ENCODE results near the gene MARCOL. TPM values are rescaled to one million over a fixed set of nuclear protein-coding genes. Genes with fewer than 3 reads are reported as not detected.

MARCOL gene
- total RNA-seq, 4 donors from 2014 or later = not detected

DNA sequence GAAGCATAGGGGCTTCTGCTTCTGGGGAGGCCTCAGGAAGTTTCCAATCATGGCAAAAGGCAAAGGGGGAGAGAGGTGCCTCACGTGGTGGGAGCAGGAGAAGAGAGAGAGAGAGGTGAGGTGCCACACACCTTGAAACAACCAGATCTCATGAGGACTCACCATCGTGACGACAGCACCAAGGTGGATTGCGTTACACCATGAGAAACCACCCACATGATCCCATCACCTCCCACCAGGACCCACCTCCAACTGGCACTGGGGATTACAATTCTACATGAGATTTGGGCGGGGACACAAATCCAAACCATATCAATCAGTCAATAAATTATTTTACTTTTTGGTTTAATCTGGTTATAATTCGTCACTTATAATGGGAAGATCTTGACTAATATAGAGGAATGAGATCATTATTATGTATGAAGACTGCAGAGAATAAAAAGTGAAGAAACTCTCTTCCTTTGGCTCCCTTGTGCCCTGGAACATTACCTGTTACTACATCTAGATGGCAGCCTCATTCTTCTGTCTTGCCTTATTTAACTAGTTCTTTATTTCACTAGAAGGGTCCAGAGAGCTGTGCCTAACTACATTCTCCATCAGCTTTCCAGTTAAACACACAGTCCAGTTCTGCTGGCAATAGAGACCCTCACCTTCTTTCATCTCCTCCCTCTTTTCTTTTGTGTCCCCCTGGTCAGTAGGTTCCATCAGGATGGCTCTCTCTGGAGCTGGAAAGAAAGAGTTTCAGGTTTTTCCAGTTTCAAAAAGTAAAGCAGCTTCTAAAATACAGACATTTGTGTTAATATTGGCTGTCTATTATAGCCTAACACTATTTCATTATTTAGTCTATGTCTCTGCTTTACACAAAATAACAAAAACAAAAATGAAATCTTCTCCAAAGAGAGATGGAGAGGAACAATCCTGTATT is 52.2 kb downstream of the MARCOL start:
- H3K27me3 ChIP-seq = no peaks in the 10 kb centered on the region
- H3K36me3 ChIP-seq = no peaks in the 10 kb centered on the region
- TF ChIP-seq, protein P1, sequence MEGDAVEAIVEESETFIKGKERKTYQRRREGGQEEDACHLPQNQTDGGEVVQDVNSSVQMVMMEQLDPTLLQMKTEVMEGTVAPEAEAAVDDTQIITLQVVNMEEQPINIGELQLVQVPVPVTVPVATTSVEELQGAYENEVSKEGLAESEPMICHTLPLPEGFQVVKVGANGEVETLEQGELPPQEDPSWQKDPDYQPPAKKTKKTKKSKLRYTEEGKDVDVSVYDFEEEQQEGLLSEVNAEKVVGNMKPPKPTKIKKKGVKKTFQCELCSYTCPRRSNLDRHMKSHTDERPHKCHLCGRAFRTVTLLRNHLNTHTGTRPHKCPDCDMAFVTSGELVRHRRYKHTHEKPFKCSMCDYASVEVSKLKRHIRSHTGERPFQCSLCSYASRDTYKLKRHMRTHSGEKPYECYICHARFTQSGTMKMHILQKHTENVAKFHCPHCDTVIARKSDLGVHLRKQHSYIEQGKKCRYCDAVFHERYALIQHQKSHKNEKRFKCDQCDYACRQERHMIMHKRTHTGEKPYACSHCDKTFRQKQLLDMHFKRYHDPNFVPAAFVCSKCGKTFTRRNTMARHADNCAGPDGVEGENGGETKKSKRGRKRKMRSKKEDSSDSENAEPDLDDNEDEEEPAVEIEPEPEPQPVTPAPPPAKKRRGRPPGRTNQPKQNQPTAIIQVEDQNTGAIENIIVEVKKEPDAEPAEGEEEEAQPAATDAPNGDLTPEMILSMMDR (IDR thresholded peaks at IDR 0.05) = peak in 5 of 6 experiments; percentile 24 to 68 (median 48)
- TF ChIP-seq POLR2A (IDR thresholded peaks at IDR 0.05) = no peak
- no peak overlapping the region for H3K4me3 ChIP-seq
- intact Hi-C loops (cut with DNase I) = no loop called here
- no peaks in the 10 kb centered on the region for H3K9me3 ChIP-seq
- H3K27ac ChIP-seq = no peak overlapping the region
- peaks cover 0 to 6% (median 0%) of the 10 kb centered on the region in 3 donors for H3K4me1 ChIP-seq
- no peak for DNase-seq
- 59 to 71% methylated on average over 6 of the region's 6 CpGs for WGBS, 2 donors

Small RNA genes lying within 50 kb of the gene (small RNA-seq; reads per million reads assigned to genes)
- gene HMGN1P16 = 0 reads per million in 4 donors

Other genes with a start within 250 kb of the MARCOL start
- gene SPINK5, start 174.5 kb upstream of the MARCOL start, total RNA-seq = 100 to 1,000 TPM; 550 to 961 (median 863) TPM
- not detected for gene SPINK14, start 70.0 kb upstream of the MARCOL start, total RNA-seq
- 1 to 10 TPM in 1 of 4 donors, not detected in 3; 2.5 TPM for gene SPINK6, start 35.5 kb upstream of the MARCOL start, total RNA-seq
- gene SPINK13, start 30.3 kb downstream of the MARCOL start, total RNA-seq = not detected
- 100 to 1,000 TPM; 137 to 321 (median 253) TPM for gene SPINK7, start 73.9 kb downstream of the MARCOL start, total RNA-seq
- gene SPINK9, start 97.0 kb downstream of the MARCOL start, total RNA-seq = not detected
- 10 to 100 TPM; 15.0 to 42.0 (median 32.1) TPM for gene FBXO38, start 145.4 kb downstream of the MARCOL start, total RNA-seq

Data from esophagus squamous epithelium (tissue), 5 donors.